Mesendoderm (in vitro differentiated cells): ENCODE results near the gene METAP1D.

Source experiments
- DNase-seq: peaks from one replicate; pipeline ENCODE4 v3.0.0; 2013
- H2AK5ac ChIP-seq: 2 replicates; pipeline ENCODE4 v1.6.1; 2013; ENCODE audit warnings: low read length, inconsistent platforms
- H2BK120ac ChIP-seq: 2 replicates; pipeline ENCODE4 v1.6.1; 2013; ENCODE audit warnings: low read depth, mild to moderate bottlenecking, low read length, moderate library complexity, mixed read lengths
- H2BK15ac ChIP-seq: replicated peaks from 2 replicates; pipeline ENCODE4 v1.6.1; 2013; ENCODE audit warnings: low read depth, mild to moderate bottlenecking, moderate library complexity
- H2BK5ac ChIP-seq: 2 replicates; pipeline ENCODE4 v1.6.1; 2013; ENCODE audit warnings: low read length, inconsistent platforms
- H3K18ac ChIP-seq: 2 replicates; pipeline ENCODE4 v1.6.1; 2013; ENCODE audit warnings: mild to moderate bottlenecking, low read length, mixed read lengths
- H3K23ac ChIP-seq: one replicate; pipeline ENCODE4 v1.6.1; 2013; ENCODE audit warnings: low read length
- H3K27ac ChIP-seq: 2 replicates; pipeline ENCODE4 v1.5.1; 2013; ENCODE audit warnings: low read depth, mild to moderate bottlenecking, inconsistent platforms, low read length, moderate library complexity
- H3K27me3 ChIP-seq: 2 replicates; pipeline ENCODE4 v1.6.1; 2013; ENCODE audit warnings: low read length, control low read depth, mild to moderate bottlenecking, inconsistent platforms; ENCODE audit not compliant: insufficient read depth, poor library complexity
- H3K36me3 ChIP-seq: 2 replicates; pipeline ENCODE4 v1.6.1; 2013; ENCODE audit warnings: low read length, inconsistent platforms; ENCODE audit not compliant: control insufficient read depth, insufficient read depth
- H3K4ac ChIP-seq: one replicate; pipeline ENCODE4 v1.6.1; 2013; ENCODE audit warnings: low read depth, mild to moderate bottlenecking, low read length, moderate library complexity
- H3K4me1 ChIP-seq: 2 replicates; pipeline ENCODE4 v1.6.1; 2013; ENCODE audit warnings: low read depth, low read length, inconsistent platforms; ENCODE audit not compliant: control insufficient read depth
- H3K4me2 ChIP-seq: 2 replicates; pipeline ENCODE4 v1.6.1; 2013; ENCODE audit warnings: low read length
- H3K4me3 ChIP-seq: 2 replicates; pipeline ENCODE4 v1.5.1; 2013; ENCODE audit warnings: mild to moderate bottlenecking, low read length
- H3K56ac ChIP-seq: one replicate; pipeline ENCODE4 v1.6.1; 2013; ENCODE audit warnings: low read length
- H3K79me1 ChIP-seq: 2 replicates; pipeline ENCODE4 v1.6.1; 2013; ENCODE audit warnings: low read length, inconsistent platforms
- H3K79me2 ChIP-seq: 2 replicates; pipeline ENCODE4 v1.6.1; 2013; ENCODE audit warnings: mild to moderate bottlenecking, low read length; ENCODE audit not compliant: control insufficient read depth, insufficient read depth
- H3K9ac ChIP-seq: 2 replicates; pipeline ENCODE4 v1.6.1; 2013; ENCODE audit warnings: low read length, inconsistent platforms
- H4K5ac ChIP-seq: one replicate; pipeline ENCODE4 v1.6.1; 2013; ENCODE audit warnings: low read length
- H4K8ac ChIP-seq: one replicate; pipeline ENCODE4 v1.6.1; 2013; ENCODE audit warnings: low read depth, mild to moderate bottlenecking, control low read depth, low read length, moderate library complexity
- WGBS: extraction: QIAGEN DNeasy Blood & Tissue Kit; methylation state at CpG from one replicate; pipeline ENCODE4 v1.1.7; 2013; ENCODE audit warnings: low lambda C conversion rate, missing lambda C conversion rate; ENCODE audit not compliant: insufficient coverage; ENCODE audit errors: extremely low coverage; 5-methylcytosine and 5-hydroxymethylcytosine counted together

The METAP1D gene

GRCh38 chr2:171965661-171966060, 34.1 kb upstream of the METAP1D start:
- Histone ChIP-seq H3K18ac (no peak overlapping the region), H3K23ac (no peak overlapping the region), H3K27ac (no peak overlapping the region), H4K5ac (no peak overlapping the region), H3K79me2 (no peaks in the 10 kb centered on the region), H3K4me3 (no peak overlapping the region), H4K8ac (no peak overlapping the region), H3K4ac (no peak overlapping the region), H3K9ac (no peak overlapping the region), H3K4me2 (no peak overlapping the region), H3K27me3 (no peaks in the 10 kb centered on the region), H3K79me1 (peaks cover 2% of the 10 kb centered on the region), H2BK5ac (no peak overlapping the region), H2BK15ac (no peak overlapping the region), H2BK120ac (no peak overlapping the region), H2AK5ac (no peak overlapping the region), H3K56ac (no peak overlapping the region), H3K36me3 (no peaks in the 10 kb centered on the region), H3K4me1 (no peaks in the 10 kb centered on the region)
- WGBS = no CpG with 5 or more reads among the region's 3 CpGs
- DNase-seq = no peak

DNA sequence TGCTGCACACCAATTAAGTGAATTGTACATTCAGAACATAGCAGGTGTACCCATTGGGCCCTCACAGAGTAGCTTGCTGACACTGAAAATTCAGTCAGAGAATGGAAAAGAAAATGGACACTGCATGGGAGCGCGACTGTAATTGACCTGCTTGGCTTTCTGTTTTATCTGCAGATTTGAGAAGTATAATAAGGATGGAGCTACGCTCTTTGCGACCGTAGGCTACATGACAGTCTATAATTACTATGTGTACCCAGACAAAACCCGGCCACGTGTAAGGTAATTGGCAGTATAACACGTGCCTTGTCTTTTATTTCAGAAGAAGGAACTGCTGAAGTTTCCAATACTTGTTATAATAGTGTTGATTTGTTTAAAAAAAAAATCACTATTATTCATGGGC, 33.5 kb upstream of the METAP1D start:
- Histone ChIP-seq H3K56ac (no peak overlapping the region), H3K23ac (no peak overlapping the region), H3K18ac (no peak overlapping the region), H4K5ac (no peak overlapping the region), H2BK120ac (no peak overlapping the region), H3K4me1 (no peaks in the 10 kb centered on the region), H3K4me3 (no peak overlapping the region), H3K27ac (no peak overlapping the region), H2BK15ac (no peak overlapping the region), H2AK5ac (no peak overlapping the region), H4K8ac (no peak overlapping the region), H3K4ac (no peak overlapping the region), H3K79me1 (peaks cover 2% of the 10 kb centered on the region), H3K9ac (no peak overlapping the region), H3K36me3 (no peaks in the 10 kb centered on the region), H2BK5ac (no peak overlapping the region), H3K27me3 (no peaks in the 10 kb centered on the region), H3K79me2 (no peaks in the 10 kb centered on the region), H3K4me2 (no peak overlapping the region)
- no peak for DNase-seq
- WGBS = no CpG with 5 or more reads among the region's 8 CpGs

DNA sequence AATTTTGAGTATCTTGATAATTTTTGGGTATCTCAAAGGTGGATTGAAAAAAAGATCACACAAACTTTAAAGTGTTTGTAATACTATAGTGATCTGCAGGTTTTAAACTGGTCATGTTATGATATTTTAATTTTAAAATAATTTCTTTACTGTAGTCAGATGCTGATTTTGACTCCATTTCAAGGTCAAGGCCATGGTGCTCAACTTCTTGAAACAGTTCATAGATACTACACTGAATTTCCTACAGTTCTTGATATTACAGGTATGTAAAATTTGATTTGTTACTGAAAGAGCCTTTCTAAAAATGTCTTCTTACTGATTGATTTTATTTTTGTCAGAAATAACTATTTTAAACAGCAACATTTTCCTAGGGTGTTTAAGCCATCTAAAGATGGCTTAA, 33.1 kb upstream of the METAP1D start:
- no peak overlapping the region for H3K4ac ChIP-seq
- H3K36me3 ChIP-seq = no peaks in the 10 kb centered on the region
- H2BK5ac ChIP-seq = no peak overlapping the region
- no peak overlapping the region for H4K5ac ChIP-seq
- no peak overlapping the region for H4K8ac ChIP-seq
- H3K56ac ChIP-seq = no peak overlapping the region
- H3K4me3 ChIP-seq = no peak overlapping the region
- H3K4me2 ChIP-seq = no peak overlapping the region
- no peak overlapping the region for H3K23ac ChIP-seq
- no peak for DNase-seq
- H3K79me1 ChIP-seq = peaks cover 2% of the 10 kb centered on the region
- no peak overlapping the region for H3K9ac ChIP-seq
- H3K79me2 ChIP-seq = no peaks in the 10 kb centered on the region
- H2BK120ac ChIP-seq = no peak overlapping the region
- H3K27ac ChIP-seq = no peak overlapping the region
- H2AK5ac ChIP-seq = no peak overlapping the region
- H3K27me3 ChIP-seq = no peaks in the 10 kb centered on the region
- H3K4me1 ChIP-seq = no peaks in the 10 kb centered on the region
- H3K18ac ChIP-seq = no peak overlapping the region
- H2BK15ac ChIP-seq = no peak overlapping the region

DNA sequence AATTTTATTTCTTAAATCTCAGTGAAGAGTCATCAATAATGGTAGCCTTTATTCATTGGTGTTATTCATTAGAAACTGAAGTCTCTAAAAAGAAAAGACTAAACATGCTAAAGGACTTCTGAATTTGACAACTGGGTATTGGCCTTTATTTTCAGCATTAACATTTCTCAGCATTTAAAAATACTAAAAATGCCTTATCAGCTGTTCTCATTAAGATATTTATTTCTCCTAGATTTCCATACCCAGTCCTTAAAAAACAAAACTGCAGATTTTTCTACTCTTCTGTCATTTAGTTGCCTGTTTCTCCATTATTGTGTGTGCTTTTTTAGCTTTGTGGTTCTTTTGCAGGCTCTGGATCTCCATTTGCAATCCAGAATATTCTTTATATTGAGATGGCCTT, 31.2 kb upstream of the METAP1D start:
- Histone ChIP-seq H3K4me2 (no peak overlapping the region), H3K79me2 (no peaks in the 10 kb centered on the region), H3K4me3 (no peak overlapping the region), H3K23ac (no peak overlapping the region), H3K79me1 (peaks cover 2% of the 10 kb centered on the region), H3K36me3 (no peaks in the 10 kb centered on the region), H3K4ac (no peak overlapping the region), H2BK15ac (no peak overlapping the region), H3K27me3 (no peaks in the 10 kb centered on the region), H2AK5ac (no peak overlapping the region), H4K5ac (no peak overlapping the region), H3K27ac (no peak overlapping the region), H3K4me1 (no peaks in the 10 kb centered on the region), H3K9ac (no peak overlapping the region), H4K8ac (no peak overlapping the region), H3K18ac (no peak overlapping the region), H2BK5ac (no peak overlapping the region), H2BK120ac (no peak overlapping the region), H3K56ac (no peak overlapping the region)
- no peak for DNase-seq

DNA sequence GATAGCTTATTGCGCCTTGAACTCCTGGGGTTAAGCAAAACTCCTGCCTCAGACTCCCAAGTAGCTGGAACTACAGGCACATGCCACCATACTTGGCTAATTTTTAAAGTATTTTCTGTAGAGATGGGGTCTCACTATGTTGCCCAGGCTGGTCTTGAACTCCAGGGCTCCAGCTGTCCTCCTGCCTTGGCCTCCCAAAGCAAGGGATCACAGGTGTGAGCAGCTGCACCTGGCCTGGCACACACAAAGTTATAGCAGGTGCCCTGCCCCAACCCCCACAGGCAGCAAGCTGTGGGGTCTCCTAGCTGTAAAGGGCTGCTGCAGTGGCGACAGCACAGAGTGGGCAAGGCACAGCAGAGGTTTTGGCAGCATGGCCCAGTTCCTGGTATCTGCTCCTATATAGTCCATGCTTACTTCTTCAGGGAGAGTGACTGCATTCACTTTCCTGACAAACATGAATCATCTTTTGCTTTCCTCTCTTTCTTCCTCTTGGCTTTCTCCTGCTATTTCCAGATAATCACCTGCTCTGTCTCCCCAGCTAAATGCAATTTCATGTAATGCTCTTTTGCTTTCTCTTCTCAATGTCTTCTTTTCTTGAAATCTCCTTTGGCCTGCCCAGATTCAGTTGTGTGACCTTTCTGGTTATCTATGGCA, 27.3 kb upstream of the METAP1D start:
- Histone ChIP-seq H4K8ac (no peak overlapping the region), H3K9ac (no peak overlapping the region), H3K4ac (no peak overlapping the region), H3K79me2 (no peaks in the 10 kb centered on the region), H3K4me3 (no peak overlapping the region), H3K27me3 (no peaks in the 10 kb centered on the region), H3K56ac (no peak overlapping the region), H3K4me2 (no peak overlapping the region), H4K5ac (no peak overlapping the region), H2BK15ac (no peak overlapping the region), H3K79me1 (no peaks in the 10 kb centered on the region), H2BK120ac (no peak overlapping the region), H3K27ac (no peak overlapping the region), H2AK5ac (no peak overlapping the region), H3K4me1 (no peaks in the 10 kb centered on the region), H2BK5ac (no peak overlapping the region), H3K36me3 (no peaks in the 10 kb centered on the region), H3K18ac (no peak overlapping the region), H3K23ac (no peak overlapping the region)
- no peak for DNase-seq
- WGBS = no CpG with 5 or more reads among the region's 2 CpGs

- H2BK120ac ChIP-seq = no peak overlapping the region
- no peaks in the 10 kb centered on the region for H3K79me2 ChIP-seq
- H3K27ac ChIP-seq = no peak overlapping the region
- H3K23ac ChIP-seq = no peak overlapping the region
- no peak overlapping the region for H3K4me2 ChIP-seq
- no peak overlapping the region for H3K9ac ChIP-seq
- H3K4me3 ChIP-seq = no peak overlapping the region
- no peak for DNase-seq
- H3K4ac ChIP-seq = no peak overlapping the region
- H4K8ac ChIP-seq = no peak overlapping the region
- H3K36me3 ChIP-seq = peaks cover 1% of the 10 kb centered on the region
- H2AK5ac ChIP-seq = no peak overlapping the region
- H2BK5ac ChIP-seq = no peak overlapping the region
- no CpG with 5 or more reads among the region's 4 CpGs for WGBS
- H3K27me3 ChIP-seq = no peaks in the 10 kb centered on the region
- no peak overlapping the region for H2BK15ac ChIP-seq
- H3K79me1 ChIP-seq = no peaks in the 10 kb centered on the region
- no peak overlapping the region for H3K18ac ChIP-seq
- no peak overlapping the region for H4K5ac ChIP-seq
- no peak overlapping the region for H3K56ac ChIP-seq
- no peaks in the 10 kb centered on the region for H3K4me1 ChIP-seq
These were observed 20.6 kb upstream of the METAP1D start for GRCh38 chr2:171979103-171979502.
